Calu3 (cell line): Measurements from ENCODE around the gene DNPEP. TPM values are rescaled to one million over a fixed set of nuclear protein-coding genes. Genes with fewer than 3 reads are reported as not detected.
A peak's percentile ranks its signal among the peaks of the same experiment; 100 is the strongest.

Experiments
- BruUV-seq: library from RNA; stranded (reverse); fragments of 400-500 nt; replicated peaks from 2 replicates; lab custom pipeline; 2021; lab: Mats Ljungman, UMichigan
- CTCF ChIA-PET: fragments of 300-600 bp; sonication (Branson Sonifier 250); formaldehyde crosslinking; loops from one replicate; lab custom pipeline; 2022; ENCODE audit warnings: antibody characterized with exemption; lab: Charles Lee
- DNase-seq: peaks from one replicate; pipeline ENCODE4 v3.0.0; 2022
- H3K27ac Mint-ChIP-seq: one replicate; pipeline ENCODE4 v1.8.0; 2022; ENCODE audit warnings: mixed read lengths; ENCODE audit not compliant: unreplicated experiment
- H3K27me3 Mint-ChIP-seq: one replicate; pipeline ENCODE4 v1.8.0; 2022; ENCODE audit warnings: mixed read lengths; ENCODE audit not compliant: unreplicated experiment
- H3K36me3 Mint-ChIP-seq: one replicate; pipeline ENCODE4 v1.8.0; 2022; ENCODE audit warnings: mild to moderate bottlenecking, moderate library complexity, mixed read lengths; ENCODE audit not compliant: insufficient read depth, unreplicated experiment
- H3K4me1 Mint-ChIP-seq: one replicate; pipeline ENCODE4 v1.8.0; 2022; ENCODE audit warnings: mild to moderate bottlenecking, low read depth, mixed read lengths; ENCODE audit not compliant: unreplicated experiment
- H3K4me3 Mint-ChIP-seq: one replicate; pipeline ENCODE4 v1.8.0; 2022; ENCODE audit warnings: mild to moderate bottlenecking, low read depth, moderate library complexity, mixed read lengths; ENCODE audit not compliant: unreplicated experiment
- H3K9me3 Mint-ChIP-seq: one replicate; pipeline ENCODE4 v1.8.0; 2022; ENCODE audit warnings: low read depth, mixed read lengths; ENCODE audit not compliant: unreplicated experiment
- CTCF ChIP-seq: fragments of 200-600 bp; IDR thresholded peaks from one replicate; pipeline ENCODE4 v1.8.0; 2022; ENCODE audit warnings: antibody characterized with exemption; ENCODE audit not compliant: unreplicated experiment
- intact Hi-C: fragments of 100-400 bp; cut with micrococcal nuclease; formaldehyde crosslinking; loops from one replicate; pipeline ENCODE4 v1.10.0; 2022; ENCODE audit not compliant: unreplicated experiment
- total RNA-seq: library from RNA; stranded (reverse); gene quantifications from 2 replicates; pipeline ENCODE4 v1.2.3, GENCODE V29; 2022

Gene DNPEP
- total RNA-seq, 1 experiment from 2014 or later: 75.1 TPM

- no peak for TF ChIP-seq CTCF
- no TSS peak for BruUV-seq
- H3K27me3 Mint-ChIP-seq: peaks cover 83% of the 10 kb centered on the region
- peaks cover 2% of the 10 kb centered on the region for H3K4me1 Mint-ChIP-seq
- CTCF ChIA-PET: interaction anchor here (0.6 to 1.0 kb wide), 2 partner anchors 55 to 837 kb away, joined by 3 to 4 read pairs; no protein-coding TSS in a partner anchor
- no peak overlapping the region for H3K4me3 Mint-ChIP-seq
- no peaks in the 10 kb centered on the region for H3K36me3 Mint-ChIP-seq
- DNase-seq: no peak
- H3K27ac Mint-ChIP-seq: no peak overlapping the region
- no peaks in the 10 kb centered on the region for H3K9me3 Mint-ChIP-seq
- intact Hi-C loops: no loop called here
These were observed 37.5 kb downstream of the DNPEP start for GRCh38 chr2:219350215-219350614.

- TF ChIP-seq CTCF: no peak
- peak; percentile 62 for DNase-seq
- intact Hi-C loops: no loop called here
- no peaks in the 10 kb centered on the region for H3K9me3 Mint-ChIP-seq
- no peaks in the 10 kb centered on the region for H3K36me3 Mint-ChIP-seq
- no peak overlapping the region for H3K4me3 Mint-ChIP-seq
- H3K27ac Mint-ChIP-seq: peak overlapping the region; percentile 14
- no TSS peak for BruUV-seq
- peaks cover 58% of the 10 kb centered on the region for H3K27me3 Mint-ChIP-seq
- CTCF ChIA-PET: interaction anchor here (0.8 to 1.3 kb wide), 4 partner anchors 9 to 190 kb away, joined by 3 read pairs; no protein-coding TSS in a partner anchor
- peaks cover 10% of the 10 kb centered on the region for H3K4me1 Mint-ChIP-seq
These were observed 42.8 kb downstream of the DNPEP start for GRCh38 chr2:219344751-219345430.

DNA sequence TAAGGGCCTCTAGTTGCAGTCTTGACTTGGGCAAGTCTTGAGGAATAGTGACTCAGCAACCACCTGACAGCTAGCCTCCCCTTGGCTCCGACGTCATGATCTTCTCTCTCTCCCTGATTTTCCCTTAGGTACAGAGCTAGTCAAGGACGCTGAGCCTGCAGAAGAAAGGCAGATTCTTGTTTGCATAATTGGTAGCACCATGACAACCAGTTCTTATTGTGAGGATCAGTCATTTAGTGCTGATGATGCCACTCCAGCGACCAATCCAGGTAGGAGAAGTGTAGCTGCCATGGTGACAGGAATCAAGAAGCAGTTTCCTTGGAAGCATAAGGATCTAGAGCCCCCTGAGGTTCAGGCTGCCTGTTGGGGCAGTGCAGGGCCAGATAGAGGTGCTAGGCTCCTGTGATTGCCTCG is 52.3 kb downstream of the DNPEP start:
- no peak for TF ChIP-seq CTCF
- BruUV-seq: no TSS peak
- CTCF ChIA-PET: interaction anchor here (0.5 to 0.8 kb wide), 2 partner anchors 10 to 16 kb away, joined by 3 read pairs; no protein-coding TSS in a partner anchor
- Mint-ChIP-seq H3K9me3 (no peaks in the 10 kb centered on the region), H3K36me3 (no peaks in the 10 kb centered on the region), H3K4me3 (no peak overlapping the region), H3K27me3 (peaks cover 97% of the 10 kb centered on the region), H3K27ac (no peak overlapping the region), H3K4me1 (no peaks in the 10 kb centered on the region)
- intact Hi-C loops: no loop called here
- no peak for DNase-seq

GRCh38 chr2:219334076-219334475 is 53.6 kb downstream of the DNPEP start:
- intact Hi-C loops: no loop called here
- CTCF ChIA-PET: interaction anchor here (1.0 kb wide), 1 partner anchor 21 kb away, joined by 4 read pairs; no protein-coding TSS in a partner anchor
- no TSS peak for BruUV-seq
- DNase-seq: no peak
- Mint-ChIP-seq H3K36me3 (no peaks in the 10 kb centered on the region), H3K27ac (no peak overlapping the region), H3K27me3 (peaks cover 98% of the 10 kb centered on the region), H3K4me3 (no peak overlapping the region), H3K9me3 (no peaks in the 10 kb centered on the region), H3K4me1 (no peaks in the 10 kb centered on the region)
- TF ChIP-seq CTCF: no peak
